HG03460 (cell line): ENCODE measurements around the gene MITF.

ENCODE experiments used
- ATAC-seq: cut with Tn5 transposase; IDR thresholded peaks from one replicate; pipeline ENCODE4 v1.9.1; 2021; ENCODE audit not compliant: unreplicated experiment

The MITF gene

DNA sequence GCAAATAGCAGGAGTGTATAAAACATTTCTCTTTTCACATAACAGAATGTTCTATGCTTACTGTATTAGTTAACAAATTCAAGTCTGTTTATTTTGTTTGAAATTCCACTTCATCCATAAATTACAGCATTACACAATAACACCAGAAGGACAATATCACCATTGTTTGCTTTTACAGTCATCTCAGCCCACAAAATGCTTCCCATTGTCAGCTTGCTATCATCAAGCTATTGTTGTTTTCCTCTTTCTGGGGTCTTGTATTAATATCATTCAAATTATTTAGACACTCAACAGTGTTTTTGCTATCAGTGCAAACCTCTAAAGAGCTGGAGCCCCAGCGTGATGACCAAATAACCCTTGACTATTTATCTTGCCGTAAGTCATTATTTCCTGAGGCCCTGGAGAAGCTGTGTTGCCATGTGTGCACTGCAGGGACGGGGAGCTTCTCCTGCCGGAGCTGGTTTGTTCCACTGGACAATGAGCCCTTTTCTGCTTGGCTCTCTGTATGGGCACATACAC is 261.4 kb downstream of the MITF start:
- ATAC-seq = no peak

- no peak for ATAC-seq
Observed at GRCh38 chr3:70003119-70003518, 263.9 kb downstream of the MITF start.

DNA sequence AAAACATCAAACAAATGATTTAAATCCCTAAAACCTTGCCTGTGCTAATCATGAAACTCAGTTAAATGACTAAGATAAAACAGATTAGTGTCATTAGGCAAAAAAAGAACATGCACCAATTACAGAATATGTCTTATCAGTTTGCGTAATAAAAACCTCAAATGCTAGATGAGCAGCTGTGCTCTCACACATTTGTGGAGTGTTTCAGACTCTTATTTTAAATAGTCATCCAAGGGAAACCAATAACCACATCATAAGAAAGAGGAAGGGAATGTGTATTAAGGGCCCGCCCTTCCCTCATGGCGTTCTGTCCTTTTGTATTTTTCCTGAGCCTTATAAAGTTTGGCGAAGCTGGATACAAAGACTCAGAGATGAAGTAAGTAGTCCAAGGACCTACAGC is 266.8 kb downstream of the MITF start:
- ATAC-seq = no peak

DNA sequence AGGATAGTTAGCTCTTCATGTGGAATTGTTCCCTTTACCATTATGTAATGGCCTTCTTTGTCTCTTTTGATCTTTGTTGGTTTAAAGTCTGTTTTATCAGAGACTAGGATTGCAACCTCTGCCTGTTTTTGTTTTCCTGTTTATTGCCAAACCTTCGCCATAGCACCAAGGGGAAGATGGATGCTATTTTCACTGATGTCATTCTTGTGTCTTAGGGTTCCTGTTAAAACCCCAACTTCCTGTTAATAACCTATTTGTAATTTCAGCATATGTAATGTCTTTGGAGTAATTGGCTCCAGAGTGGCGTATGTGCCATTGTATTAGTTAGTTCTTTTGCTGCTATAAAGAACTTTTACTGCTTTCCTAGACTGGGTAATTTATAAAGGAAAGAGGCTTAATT is 271.1 kb downstream of the MITF start:
- ATAC-seq = no peak

GRCh38 chr3:70011582-70011981 is 272.3 kb downstream of the MITF start:
- ATAC-seq = no peak
